COLO829 (cell line): ENCODE measurements around the gene MT1X.

ENCODE experiments used
- DNase-seq: peaks from one replicate; pipeline ENCODE4 v3.0.0; 2012; ENCODE audit warnings: low spot score

The MT1X gene

DNA sequence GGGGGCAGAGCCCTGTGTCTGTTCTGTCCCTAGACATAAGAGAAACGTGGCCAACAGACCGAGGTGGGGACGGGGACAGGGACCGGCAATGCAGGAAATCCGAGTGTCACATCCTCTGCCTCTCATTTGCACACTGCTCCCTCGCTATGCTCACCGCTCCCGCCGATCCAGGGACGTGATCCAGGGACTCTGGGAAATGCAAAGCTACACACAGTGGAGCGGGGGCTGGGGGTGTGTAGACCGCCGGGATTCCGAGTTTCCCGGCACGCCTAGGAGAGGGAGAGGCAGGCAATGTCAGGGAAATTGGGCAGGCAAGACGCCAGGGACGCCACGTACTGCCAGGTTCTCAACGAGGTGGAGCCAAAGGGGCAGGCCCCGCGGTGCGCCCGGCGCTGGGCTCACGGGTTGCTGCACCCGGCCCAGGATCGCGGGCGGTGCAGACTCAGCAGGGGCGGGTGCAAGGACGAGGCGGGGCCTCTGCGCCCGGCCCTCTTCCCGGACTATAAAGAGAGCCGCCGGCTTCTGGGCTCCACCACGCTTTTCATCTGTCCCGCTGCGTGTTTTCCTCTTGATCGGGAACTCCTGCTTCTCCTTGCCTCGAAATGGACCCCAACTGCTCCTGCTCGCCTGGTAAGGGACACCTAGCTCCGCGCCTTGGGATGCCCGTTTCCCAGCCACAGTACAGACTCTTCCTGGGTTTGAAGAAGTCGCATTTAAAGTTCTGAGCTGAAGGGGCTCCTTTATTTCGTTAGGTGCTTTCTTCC, at the start of gene MT1X:
TSS of gene MT1X (plus strand) at position 532 of the 764 bp plus-strand sequence. CDS start at position 603, 71 bp downstream.
- peak; percentile 42 for DNase-seq

GRCh38 chr16:56632848-56633365, 49.4 kb upstream of the MT1X start:
- no peak for DNase-seq

DNA sequence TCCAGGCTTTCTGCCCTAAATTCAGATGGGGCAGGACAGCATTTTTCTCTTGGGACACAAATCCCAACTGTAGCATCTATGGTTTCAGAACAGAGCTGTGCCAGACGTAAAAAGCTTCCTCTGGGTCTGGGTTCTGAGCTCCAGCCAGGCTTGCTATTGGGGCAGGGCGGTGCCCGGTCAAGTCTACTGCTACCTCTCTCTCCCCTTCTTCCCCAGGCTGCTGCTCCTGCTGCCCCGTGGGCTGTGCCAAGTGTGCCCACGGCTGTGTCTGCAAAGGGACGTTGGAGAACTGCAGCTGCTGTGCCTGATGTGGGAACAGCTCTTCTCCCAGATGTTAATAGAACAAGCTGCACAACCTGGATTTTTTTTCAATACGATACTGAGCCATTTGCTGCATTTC, 48.7 kb upstream of the MT1X start:
- DNase-seq, result no peak

- DNase-seq, result no peak
These were observed 47.4 kb upstream of the MT1X start for GRCh38 chr16:56634715-56635440.

GRCh38 chr16:56635441-56635967, 46.8 kb upstream of the MT1X start:
- no peak for DNase-seq

- no peak for DNase-seq
These were observed 45.5 kb upstream of the MT1X start for GRCh38 chr16:56636616-56637413.

GRCh38 chr16:56637814-56638750, 44.2 kb upstream of the MT1X start, which contains the start of gene MT1A:
MT1A (plus strand) TSS chr16:56638666; CDS start chr16:56638739, 73 bp downstream.
- DNase-seq, result no peak

GRCh38 chr16:56639045-56639444, 43.2 kb upstream of the MT1X start:
- DNase-seq, result no peak

DNA sequence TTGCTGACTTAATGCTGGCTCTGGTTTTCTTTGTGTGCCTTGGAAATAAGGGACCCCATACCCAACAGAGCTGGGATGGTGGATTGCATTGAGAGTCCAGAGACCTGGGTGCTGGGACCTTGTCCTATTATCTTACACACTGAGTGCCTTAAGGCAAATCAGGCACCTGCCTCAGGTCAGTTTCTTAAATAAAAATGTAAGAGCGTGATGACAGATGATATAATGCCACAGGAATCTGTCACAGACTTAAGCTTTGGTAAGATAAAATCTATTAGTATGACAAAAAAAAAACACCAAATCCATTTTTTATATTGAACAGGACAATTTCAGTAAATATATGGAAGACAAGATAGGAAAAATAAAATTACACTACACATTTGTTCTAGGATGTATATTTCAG, 42.2 kb upstream of the MT1X start:
- no peak for DNase-seq

- no peak for DNase-seq
These were observed 41.1 kb upstream of the MT1X start for GRCh38 chr16:56641166-56641565.

DNA sequence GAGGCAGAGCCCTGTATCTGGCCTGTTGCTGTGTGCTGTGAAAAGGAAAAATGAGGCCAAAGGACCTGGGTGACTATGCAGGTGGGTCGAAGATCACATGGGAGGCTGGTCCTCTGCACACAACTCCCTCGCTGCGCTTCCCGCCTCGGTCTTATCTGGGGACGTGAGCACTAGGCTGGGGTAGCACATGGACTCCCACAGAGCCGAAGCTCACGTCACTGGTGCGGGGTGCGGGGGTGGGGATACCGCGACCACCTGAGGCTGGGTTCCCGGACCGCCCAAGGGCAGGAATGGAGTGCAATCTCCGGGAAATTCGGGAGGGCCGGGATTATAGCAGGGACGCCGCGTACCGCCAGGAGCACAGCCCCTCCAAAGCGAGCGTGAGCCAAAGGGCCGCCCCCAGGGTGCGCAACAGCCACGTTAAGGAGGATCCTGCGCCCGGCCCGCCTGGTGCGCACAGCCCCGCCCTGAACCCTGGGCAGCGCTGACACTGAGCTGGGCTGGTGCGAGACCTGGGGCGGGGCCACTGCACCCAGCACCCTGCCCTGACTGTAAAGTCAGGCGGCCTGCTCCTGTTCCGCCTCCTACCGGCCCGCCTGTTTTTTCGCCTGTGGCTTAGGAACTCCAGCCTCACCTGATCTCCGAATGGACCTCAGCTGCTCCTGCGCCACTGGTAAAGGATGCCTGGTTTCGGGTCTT, 39.0 kb upstream of the MT1X start:
- peak; percentile 1 for DNase-seq

DNA sequence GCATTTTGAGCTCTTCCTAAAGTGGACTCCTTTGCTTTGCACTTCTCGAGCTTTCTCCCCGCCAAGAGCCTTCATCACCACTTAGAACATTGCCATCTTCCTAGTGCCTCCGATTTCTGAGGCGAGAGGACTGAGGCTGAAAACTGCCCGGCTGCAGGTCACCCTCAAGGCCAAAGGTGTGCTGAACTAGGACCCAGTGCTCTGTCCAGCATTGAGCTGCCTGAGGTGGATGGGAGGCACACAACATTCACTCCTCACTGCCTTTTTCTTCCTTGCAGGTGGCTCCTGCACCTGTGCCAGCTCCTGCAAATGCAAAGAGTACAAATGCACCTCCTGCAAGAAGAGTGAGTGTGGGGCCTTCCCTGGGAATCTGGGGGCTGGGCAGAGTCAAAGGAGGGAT, 38.4 kb upstream of the MT1X start:
- DNase-seq, result no peak

DNA sequence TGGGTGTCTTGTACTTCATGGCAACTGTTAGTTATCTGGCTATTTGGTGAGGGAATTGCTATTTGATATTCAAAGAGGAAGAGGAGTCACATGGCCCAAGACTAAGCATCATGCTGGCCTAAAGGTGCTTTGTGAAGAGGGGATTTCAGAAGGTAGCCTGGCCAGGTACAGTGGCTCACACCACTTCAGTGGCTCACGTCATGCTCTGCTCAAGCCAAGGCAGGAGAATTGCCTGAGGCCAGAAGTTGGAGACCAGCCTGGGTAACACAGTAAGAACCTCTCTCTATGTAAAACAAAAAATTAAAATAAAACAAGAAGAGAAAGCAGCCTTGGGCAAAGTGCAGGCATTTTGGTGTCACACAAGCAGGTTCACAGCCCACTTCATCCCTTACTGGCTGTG, 37.0 kb upstream of the MT1X start:
- no peak for DNase-seq

DNA sequence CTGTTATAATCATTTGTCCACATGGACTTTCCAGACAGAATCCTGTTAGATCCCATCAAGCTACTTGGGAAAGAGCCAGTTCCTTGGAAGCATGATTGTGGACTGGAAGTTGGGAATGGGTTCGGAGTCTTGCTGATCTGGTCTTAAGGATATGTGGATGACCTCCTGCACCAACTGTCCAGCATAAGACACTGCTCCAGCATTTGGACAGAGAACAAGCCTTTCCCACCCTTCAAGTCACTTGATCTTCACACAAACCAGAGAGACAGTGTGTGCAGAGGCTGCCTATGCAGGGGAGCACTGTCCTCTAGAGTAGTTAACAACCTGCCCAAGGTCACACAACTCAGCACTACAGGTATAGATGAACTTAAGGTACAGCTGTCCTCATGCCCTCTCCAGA, 36.4 kb upstream of the MT1X start:
- DNase-seq, result no peak

DNA sequence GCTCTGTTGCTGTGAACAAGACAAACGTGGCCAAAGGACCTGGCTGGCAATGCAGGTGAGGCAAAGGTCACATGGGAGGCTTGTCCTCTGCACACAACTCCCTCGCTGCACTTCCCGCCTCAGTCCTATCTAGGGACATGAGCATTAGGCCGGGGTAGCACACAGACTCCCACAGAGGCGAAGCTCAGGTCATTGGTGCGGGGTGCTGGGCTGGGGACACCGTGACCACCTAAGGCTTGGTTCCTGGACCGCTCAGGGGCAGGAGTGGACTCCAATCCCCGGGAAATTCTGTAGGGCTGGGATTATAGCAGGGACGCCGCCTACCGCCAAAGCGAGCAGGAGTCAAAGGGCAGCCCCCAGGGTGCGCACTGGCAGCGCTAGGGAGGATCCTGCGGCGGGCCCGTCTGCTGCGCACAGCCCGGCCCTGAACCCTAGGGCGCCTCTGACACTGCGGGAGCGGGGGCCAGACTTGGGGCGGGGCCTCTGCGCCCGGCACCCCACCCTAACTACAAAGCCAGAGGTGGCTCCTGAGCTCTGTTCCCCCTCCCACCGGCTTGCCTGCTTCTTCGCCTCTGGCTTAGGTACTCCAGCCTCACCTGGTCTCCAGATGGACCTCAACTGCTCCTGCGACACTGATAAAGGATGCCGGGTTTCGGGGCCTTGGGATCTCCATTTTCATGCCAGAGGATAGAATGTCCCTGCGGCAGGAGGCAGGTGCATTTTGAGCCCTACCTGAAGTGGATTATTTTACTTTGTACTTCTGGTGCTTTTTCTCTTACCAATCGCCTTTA, 34.4 kb upstream of the MT1X start:
- DNase-seq, result no peak

DNA sequence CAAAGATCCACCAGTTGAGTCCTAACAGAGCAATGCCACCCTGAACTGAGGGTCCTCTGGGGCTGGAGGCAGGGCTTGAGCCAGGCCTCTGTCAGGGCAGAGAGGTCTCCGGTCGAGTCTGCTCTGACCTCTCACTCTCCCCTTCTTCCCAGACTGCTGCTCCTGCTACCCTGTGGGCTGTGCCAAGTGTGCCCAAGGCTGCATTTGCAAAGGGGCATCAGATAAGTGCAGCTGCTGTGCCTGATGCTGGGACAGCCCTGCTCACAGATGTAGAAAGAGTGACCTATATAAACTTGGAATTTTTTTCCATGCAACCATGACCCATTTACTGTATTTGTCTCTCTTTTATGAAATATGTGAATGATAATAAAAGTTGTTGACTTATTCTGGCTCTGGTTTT, 33.0 kb upstream of the MT1X start:
- no peak for DNase-seq

DNA sequence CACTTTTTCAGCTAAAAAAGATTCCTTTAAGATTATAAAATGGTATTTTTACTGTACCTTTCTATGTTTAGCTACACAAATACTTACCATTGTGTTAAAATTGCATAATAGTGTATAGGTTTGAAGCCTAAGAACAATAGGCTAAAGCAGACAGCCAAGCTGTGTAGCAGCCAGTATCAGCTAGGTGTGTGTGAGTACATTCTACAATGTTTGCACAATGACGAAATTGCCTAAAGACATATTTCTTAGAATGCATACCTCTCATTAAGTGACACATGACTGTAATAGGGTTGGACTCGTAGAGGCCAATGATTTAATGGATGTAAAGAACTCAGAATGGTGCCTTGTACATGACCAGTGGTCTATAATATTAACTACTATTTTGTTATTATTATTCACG, 32.5 kb upstream of the MT1X start:
- DNase-seq, result no peak

DNA sequence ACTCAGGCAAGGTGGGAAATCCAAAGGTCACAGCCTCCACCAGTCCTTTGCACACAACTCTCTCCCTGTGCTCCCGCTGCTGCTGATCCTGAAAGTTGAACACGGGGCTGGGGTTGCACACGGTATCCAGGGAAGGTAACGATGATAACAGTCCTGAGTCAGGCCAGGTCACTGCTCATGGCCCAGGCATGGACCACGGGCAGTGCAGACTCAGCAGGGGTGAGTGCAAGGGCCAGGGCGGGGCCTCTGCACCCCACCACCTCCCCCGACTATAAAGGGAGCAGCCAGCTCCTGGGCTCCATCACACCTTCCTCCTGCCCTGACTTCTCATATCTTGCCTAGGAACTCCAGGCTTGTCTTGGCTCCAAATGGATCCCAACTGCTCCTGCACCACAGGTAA, 30.7 kb upstream of the MT1X start, which contains the start of gene MT1B:
TSS of gene MT1B (plus strand) at position 301 of the 400 bp plus-strand sequence. CDS start at position 369, 68 bp downstream.
- DNase-seq, result no peak

GRCh38 chr16:56652600-56652999, 29.7 kb upstream of the MT1X start:
- DNase-seq, result no peak
